Esophagus squamous epithelium (tissue), 4 donors: ENCODE results near the gene STAMBP.

Source experiments
- POLR2A ChIP-seq, 4 donors: fragments of 450-650 bp; IDR thresholded peaks; one replicate each; pipeline ENCODE4 v1.6.1; 2017; ENCODE audit warnings: antibody characterized with exemption in 4 of 4, mild to moderate bottlenecking in 4 of 4, moderate library complexity in 3 of 4
- TF ChIP-seq, protein P1 (sequence below), 6 experiments: fragments of 450-650 bp in 4 of 6; fragments of 200-600 bp in 2 of 6; sonication (generic) in 2 of 6; IDR thresholded peaks; one replicate each; pipeline ENCODE4 v1.5.1; 2016 to 2019; ENCODE audit warnings: antibody characterized with exemption in 6 of 6, mild to moderate bottlenecking in 4 of 6, moderate library complexity in 4 of 6

DNA sequence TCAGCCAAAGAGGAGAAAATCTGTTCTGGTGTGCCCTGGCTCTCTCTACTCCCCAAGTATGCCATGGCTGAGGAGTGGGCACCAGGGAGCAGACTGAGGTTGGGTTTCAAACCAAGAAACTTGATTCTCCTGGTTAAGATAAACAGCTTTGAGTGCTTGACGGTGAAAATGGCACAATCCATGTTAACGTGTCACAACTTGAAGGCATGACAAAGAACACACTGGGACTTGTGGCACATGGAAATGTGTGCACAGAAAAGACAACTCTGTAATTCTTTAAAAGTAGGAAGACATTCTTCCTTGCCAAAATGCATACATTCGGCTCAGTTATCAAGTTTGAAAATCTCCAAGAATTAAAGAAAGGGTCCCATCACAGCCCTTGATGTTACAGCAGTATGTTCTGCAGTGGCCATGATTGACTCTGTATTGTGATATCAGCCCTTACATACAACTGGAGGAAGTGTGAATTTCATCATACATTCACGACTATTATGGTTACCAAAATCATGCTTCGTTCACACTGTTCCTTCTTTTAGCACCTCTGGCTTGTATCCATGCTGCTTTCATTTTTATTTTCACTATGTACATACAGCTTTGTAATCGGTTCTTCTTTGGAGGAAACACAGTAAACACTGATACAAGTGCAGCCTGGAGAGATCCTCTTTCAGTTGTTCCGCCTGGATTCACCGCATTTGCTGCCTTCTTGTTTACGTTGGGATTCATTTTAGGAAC, 48.5 kb downstream of the STAMBP start:
- TF ChIP-seq POLR2A (IDR thresholded peaks at IDR 0.05), result no peak
- TF ChIP-seq, protein P1, sequence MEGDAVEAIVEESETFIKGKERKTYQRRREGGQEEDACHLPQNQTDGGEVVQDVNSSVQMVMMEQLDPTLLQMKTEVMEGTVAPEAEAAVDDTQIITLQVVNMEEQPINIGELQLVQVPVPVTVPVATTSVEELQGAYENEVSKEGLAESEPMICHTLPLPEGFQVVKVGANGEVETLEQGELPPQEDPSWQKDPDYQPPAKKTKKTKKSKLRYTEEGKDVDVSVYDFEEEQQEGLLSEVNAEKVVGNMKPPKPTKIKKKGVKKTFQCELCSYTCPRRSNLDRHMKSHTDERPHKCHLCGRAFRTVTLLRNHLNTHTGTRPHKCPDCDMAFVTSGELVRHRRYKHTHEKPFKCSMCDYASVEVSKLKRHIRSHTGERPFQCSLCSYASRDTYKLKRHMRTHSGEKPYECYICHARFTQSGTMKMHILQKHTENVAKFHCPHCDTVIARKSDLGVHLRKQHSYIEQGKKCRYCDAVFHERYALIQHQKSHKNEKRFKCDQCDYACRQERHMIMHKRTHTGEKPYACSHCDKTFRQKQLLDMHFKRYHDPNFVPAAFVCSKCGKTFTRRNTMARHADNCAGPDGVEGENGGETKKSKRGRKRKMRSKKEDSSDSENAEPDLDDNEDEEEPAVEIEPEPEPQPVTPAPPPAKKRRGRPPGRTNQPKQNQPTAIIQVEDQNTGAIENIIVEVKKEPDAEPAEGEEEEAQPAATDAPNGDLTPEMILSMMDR (IDR thresholded peaks at IDR 0.05), result no peak
